Panc1 (cell line): ENCODE results near the gene DHRS7.

Experiments used
- CTCF ChIP-seq: fragments of 450-650 bp; IDR thresholded peaks from 2 replicates; pipeline ENCODE4 v1.5.1; 2017; ENCODE audit warnings: mild to moderate bottlenecking
- POLR2AphosphoS5 ChIP-seq: IDR thresholded peaks from 2 replicates; pipeline ENCODE4 v1.6.1; 2012; ENCODE audit warnings: mild to moderate bottlenecking, low read depth, low read length, moderate library complexity

- TF ChIP-seq CTCF (no peak), POLR2AphosphoS5 (no peak)
Measured at GRCh38 chr14:60101786-60102185, 63.4 kb downstream of the DHRS7 start.
